ENCODE measurements around the gene SLIT3. TPM values are rescaled to one million over a fixed set of nuclear protein-coding genes. Genes with fewer than 3 reads are reported as not detected.

Gene SLIT3
- total RNA-seq, 2 experiments from 2014 or later: 0.20 to 0.43 TPM

GRCh38 chr5:169013846-169014245, 287.1 kb downstream of the SLIT3 start:
- H3K9me3 Mint-ChIP-seq: no peaks in the 10 kb centered on the region

GRCh38 chr5:169013208-169013728, 287.7 kb downstream of the SLIT3 start:
- Mint-ChIP-seq H3K36me3 (no peaks in the 10 kb centered on the region), H3K9me3 (no peaks in the 10 kb centered on the region), H3K27ac (no peak overlapping the region), H3K4me3 (no peak overlapping the region), H3K4me1 (no peaks in the 10 kb centered on the region), H3K27me3 (peaks cover 8% of the 10 kb centered on the region)
- no peak for DNase-seq

More at GRCh38 chr5:169013846-169014245, 287.1 kb downstream of the SLIT3 start:
- Mint-ChIP-seq H3K36me3 (no peaks in the 10 kb centered on the region), H3K4me1 (no peaks in the 10 kb centered on the region), H3K4me3 (no peak overlapping the region), H3K27me3 (peaks cover 8% of the 10 kb centered on the region), H3K27ac (no peak overlapping the region)
- no peak for DNase-seq

- Mint-ChIP-seq H3K27ac (no peak overlapping the region), H3K4me1 (no peaks in the 10 kb centered on the region), H3K36me3 (no peaks in the 10 kb centered on the region), H3K9me3 (no peaks in the 10 kb centered on the region), H3K27me3 (peaks cover 13% of the 10 kb centered on the region), H3K4me3 (no peak overlapping the region)
- no peak for DNase-seq
Measured at GRCh38 chr5:169012450-169012849, 288.5 kb downstream of the SLIT3 start.

GRCh38 chr5:169011451-169011850, 289.5 kb downstream of the SLIT3 start:
- peaks cover 13% of the 10 kb centered on the region for H3K27me3 Mint-ChIP-seq
- no peaks in the 10 kb centered on the region for H3K9me3 Mint-ChIP-seq
- no peaks in the 10 kb centered on the region for H3K36me3 Mint-ChIP-seq
- no peaks in the 10 kb centered on the region for H3K4me1 Mint-ChIP-seq
- DNase-seq: no peak
- H3K4me3 Mint-ChIP-seq: no peak overlapping the region
- H3K27ac Mint-ChIP-seq: no peak overlapping the region

- no peaks in the 10 kb centered on the region for H3K36me3 Mint-ChIP-seq
- H3K9me3 Mint-ChIP-seq: no peaks in the 10 kb centered on the region
- H3K27ac Mint-ChIP-seq: no peak overlapping the region
- H3K4me1 Mint-ChIP-seq: no peaks in the 10 kb centered on the region
- H3K27me3 Mint-ChIP-seq: peaks cover 13% of the 10 kb centered on the region
- H3K4me3 Mint-ChIP-seq: no peak overlapping the region
- no peak for DNase-seq
Measured at GRCh38 chr5:169011009-169011408, 289.9 kb downstream of the SLIT3 start.

- no peak for DNase-seq
- Mint-ChIP-seq H3K27me3 (peaks cover 8% of the 10 kb centered on the region), H3K4me1 (no peaks in the 10 kb centered on the region), H3K36me3 (no peaks in the 10 kb centered on the region), H3K4me3 (no peak overlapping the region), H3K27ac (no peak overlapping the region), H3K9me3 (no peaks in the 10 kb centered on the region)
Measured at GRCh38 chr5:169009123-169009522, 291.8 kb downstream of the SLIT3 start.

- no peaks in the 10 kb centered on the region for H3K9me3 Mint-ChIP-seq
- H3K36me3 Mint-ChIP-seq: no peaks in the 10 kb centered on the region
- H3K27ac Mint-ChIP-seq: no peak overlapping the region
- no peak overlapping the region for H3K4me3 Mint-ChIP-seq
- no peak for DNase-seq
- H3K27me3 Mint-ChIP-seq: peaks cover 15% of the 10 kb centered on the region
- H3K4me1 Mint-ChIP-seq: no peaks in the 10 kb centered on the region
Measured at GRCh38 chr5:169006842-169007790, 293.8 kb downstream of the SLIT3 start.

GRCh38 chr5:169004551-169004950, 296.4 kb downstream of the SLIT3 start:
- no peak for DNase-seq
- H3K27me3 Mint-ChIP-seq: peaks cover 15% of the 10 kb centered on the region
- H3K36me3 Mint-ChIP-seq: no peaks in the 10 kb centered on the region
- no peaks in the 10 kb centered on the region for H3K9me3 Mint-ChIP-seq
- no peak overlapping the region for H3K27ac Mint-ChIP-seq
- H3K4me1 Mint-ChIP-seq: no peaks in the 10 kb centered on the region
- H3K4me3 Mint-ChIP-seq: no peak overlapping the region

GRCh38 chr5:169003721-169004541, 297.0 kb downstream of the SLIT3 start:
- no peak overlapping the region for H3K27ac Mint-ChIP-seq
- H3K36me3 Mint-ChIP-seq: no peaks in the 10 kb centered on the region
- no peaks in the 10 kb centered on the region for H3K9me3 Mint-ChIP-seq
- H3K27me3 Mint-ChIP-seq: peaks cover 12% of the 10 kb centered on the region
- no peak for DNase-seq
- H3K4me3 Mint-ChIP-seq: no peak overlapping the region
- no peaks in the 10 kb centered on the region for H3K4me1 Mint-ChIP-seq

- H3K36me3 Mint-ChIP-seq: no peaks in the 10 kb centered on the region
- no peak overlapping the region for H3K4me3 Mint-ChIP-seq
- H3K9me3 Mint-ChIP-seq: no peaks in the 10 kb centered on the region
- no peak overlapping the region for H3K27ac Mint-ChIP-seq
- no peak for DNase-seq
- H3K27me3 Mint-ChIP-seq: peaks cover 12% of the 10 kb centered on the region
- no peaks in the 10 kb centered on the region for H3K4me1 Mint-ChIP-seq
Measured at GRCh38 chr5:169002953-169003555, 297.9 kb downstream of the SLIT3 start.

- Mint-ChIP-seq H3K27ac (no peak overlapping the region), H3K9me3 (no peaks in the 10 kb centered on the region), H3K4me1 (no peaks in the 10 kb centered on the region), H3K27me3 (peaks cover 7% of the 10 kb centered on the region), H3K36me3 (no peaks in the 10 kb centered on the region), H3K4me3 (no peak overlapping the region)
- DNase-seq: no peak
Measured at GRCh38 chr5:169001394-169001793, 299.5 kb downstream of the SLIT3 start.

GRCh38 chr5:168995024-168995423, 305.9 kb downstream of the SLIT3 start:
- H3K9me3 Mint-ChIP-seq: no peaks in the 10 kb centered on the region

GRCh38 chr5:168992687-168993086, 308.3 kb downstream of the SLIT3 start:
- no peaks in the 10 kb centered on the region for H3K9me3 Mint-ChIP-seq
- peaks cover under 1% of the 10 kb centered on the region for H3K4me1 Mint-ChIP-seq
- peaks cover 5% of the 10 kb centered on the region for H3K27me3 Mint-ChIP-seq
- no peaks in the 10 kb centered on the region for H3K36me3 Mint-ChIP-seq
- DNase-seq: no peak
- no peak overlapping the region for H3K4me3 Mint-ChIP-seq
- H3K27ac Mint-ChIP-seq: no peak overlapping the region

More at GRCh38 chr5:168995024-168995423, 305.9 kb downstream of the SLIT3 start:
- Mint-ChIP-seq H3K4me3 (no peak overlapping the region), H3K36me3 (no peaks in the 10 kb centered on the region), H3K27me3 (no peaks in the 10 kb centered on the region), H3K4me1 (no peaks in the 10 kb centered on the region), H3K27ac (no peak overlapping the region)
- DNase-seq: no peak

- H3K4me3 Mint-ChIP-seq: no peak overlapping the region
- H3K27me3 Mint-ChIP-seq: peaks cover 11% of the 10 kb centered on the region
Measured at GRCh38 chr5:168992016-168992415, 308.9 kb downstream of the SLIT3 start.

GRCh38 chr5:168991311-168991710, 309.6 kb downstream of the SLIT3 start:
- Mint-ChIP-seq H3K36me3 (no peaks in the 10 kb centered on the region), H3K9me3 (no peaks in the 10 kb centered on the region), H3K4me3 (no peak overlapping the region), H3K4me1 (peaks cover 3% of the 10 kb centered on the region), H3K27ac (no peak overlapping the region), H3K27me3 (peaks cover 12% of the 10 kb centered on the region)
- no peak for DNase-seq

More at GRCh38 chr5:168992016-168992415, 308.9 kb downstream of the SLIT3 start:
- Mint-ChIP-seq H3K9me3 (no peaks in the 10 kb centered on the region), H3K36me3 (no peaks in the 10 kb centered on the region), H3K4me1 (peaks cover 3% of the 10 kb centered on the region), H3K27ac (no peak overlapping the region)
- no peak for DNase-seq
